Mesangial cell (primary cell): ENCODE measurements around the gene GPX6. TPM values are rescaled to one million over a fixed set of nuclear protein-coding genes. Genes with fewer than 3 reads are reported as not detected.

Experiments
- total RNA-seq: library from RNA; depleted of rRNA; stranded (reverse); fragments of >200 nt; gene quantifications from 2 replicates; pipeline ENCODE4 v1.2.3, GENCODE V29; 2015

Gene GPX6
- total RNA-seq = not detected in 2 replicates

GRCh38 chr6:28515676-28516075, at the start of gene GPX6:
Gene GPX6 (minus strand): TSS chr6:28515793. CDS start chr6:28515743, 50 bp downstream.

GRCh38 chr6:28525496-28526039, 10.0 kb upstream of the GPX6 start, which contains the start of gene GPX5:
Gene GPX5 (plus strand): TSS chr6:28525881. CDS start chr6:28526014, 133 bp downstream.

Other genes with a start within 250 kb of the GPX6 start
- 9.8 and 10.8 TPM in 2 replicates for gene ZSCAN26, start 248.7 kb downstream of the GPX6 start, total RNA-seq
- gene PGBD1, start 234.2 kb downstream of the GPX6 start, total RNA-seq = 2.5 and 4.9 TPM in 2 replicates
- gene ZSCAN31, start 179.6 kb downstream of the GPX6 start, total RNA-seq = 2.1 and 2.9 TPM in 2 replicates
- 2.1 and 3.2 TPM in 2 replicates for gene ZKSCAN3, start 165.8 kb downstream of the GPX6 start, total RNA-seq
- gene ZSCAN12, start 116.0 kb downstream of the GPX6 start, total RNA-seq = 3.3 and 3.5 TPM in 2 replicates
- 0.65 and 7.4 TPM in 2 replicates for gene ZSCAN23, start 72.3 kb downstream of the GPX6 start, total RNA-seq
- gene GPX5, start 10.1 kb upstream of the GPX6 start, total RNA-seq = not detected in 2 replicates